Rectal smooth muscle tissue (tissue), 1 donor: ENCODE results near the gene WNT9B.

Experiments
- H3K27ac ChIP-seq: one replicate; pipeline ENCODE4 v1.7.0; 2013; ENCODE audit warnings: low read depth, low read length, inconsistent platforms
- H3K27me3 ChIP-seq: one replicate; pipeline ENCODE4 v1.7.0; 2013; ENCODE audit warnings: low read length; ENCODE audit not compliant: control insufficient read depth, insufficient read depth
- H3K36me3 ChIP-seq: one replicate; pipeline ENCODE4 v1.7.0; 2013; ENCODE audit warnings: low read length; ENCODE audit not compliant: control insufficient read depth, insufficient read depth
- H3K4me1 ChIP-seq: one replicate; pipeline ENCODE4 v1.7.0; 2013; ENCODE audit warnings: low read length; ENCODE audit not compliant: control insufficient read depth, insufficient read depth
- H3K4me3 ChIP-seq: one replicate; pipeline ENCODE4 v1.7.0; 2013; ENCODE audit warnings: low read length
- H3K9ac ChIP-seq: one replicate; pipeline ENCODE4 v1.7.0; 2013; ENCODE audit warnings: low read length

The WNT9B gene, protein sequence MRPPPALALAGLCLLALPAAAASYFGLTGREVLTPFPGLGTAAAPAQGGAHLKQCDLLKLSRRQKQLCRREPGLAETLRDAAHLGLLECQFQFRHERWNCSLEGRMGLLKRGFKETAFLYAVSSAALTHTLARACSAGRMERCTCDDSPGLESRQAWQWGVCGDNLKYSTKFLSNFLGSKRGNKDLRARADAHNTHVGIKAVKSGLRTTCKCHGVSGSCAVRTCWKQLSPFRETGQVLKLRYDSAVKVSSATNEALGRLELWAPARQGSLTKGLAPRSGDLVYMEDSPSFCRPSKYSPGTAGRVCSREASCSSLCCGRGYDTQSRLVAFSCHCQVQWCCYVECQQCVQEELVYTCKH

GRCh38 chr17:46851029-46851741, at the start of gene WNT9B:
Gene WNT9B, plus strand, starts transcription at chr17:46851583. Its CDS starts 56 bp downstream, at chr17:46851639.
- H3K36me3 ChIP-seq: no peaks in the 10 kb centered on the region
- H3K27ac ChIP-seq: no peak within 1 kb of the TSS
- no peak within 1 kb of the TSS for H3K9ac ChIP-seq
- H3K4me1 ChIP-seq: no peaks in the 10 kb centered on the region
- H3K27me3 ChIP-seq: peaks cover 25% of the 10 kb centered on the region
- H3K4me3 ChIP-seq: peak within 1 kb of the TSS; percentile 43

DNA sequence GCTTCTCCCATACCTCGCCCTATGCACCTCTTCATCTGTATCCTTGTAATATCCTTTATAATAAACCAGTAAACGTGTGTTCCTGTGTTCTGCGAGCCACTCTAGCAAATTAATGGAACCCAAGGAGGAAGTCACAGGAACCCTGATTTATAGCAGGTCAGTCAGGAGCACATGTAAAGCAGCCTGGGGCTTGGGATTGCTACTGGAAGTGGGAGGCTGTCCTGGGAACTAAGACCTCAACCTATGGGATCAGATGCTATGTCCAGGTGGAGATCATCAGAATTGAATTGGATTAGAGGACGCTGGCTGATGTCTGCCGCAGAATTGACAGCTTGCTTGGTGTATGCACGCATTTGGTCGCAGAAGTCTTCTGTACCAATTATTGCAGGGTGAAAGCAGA, 48.6 kb upstream of the WNT9B start:
- no peaks in the 10 kb centered on the region for H3K27me3 ChIP-seq
- no peak overlapping the region for H3K27ac ChIP-seq
- H3K4me1 ChIP-seq: no peaks in the 10 kb centered on the region
- no peaks in the 10 kb centered on the region for H3K36me3 ChIP-seq
- no peak overlapping the region for H3K4me3 ChIP-seq
- no peak overlapping the region for H3K9ac ChIP-seq

GRCh38 chr17:46803544-46803943, 47.8 kb upstream of the WNT9B start:
- H3K27me3 ChIP-seq: no peaks in the 10 kb centered on the region
- no peak overlapping the region for H3K9ac ChIP-seq
- H3K4me1 ChIP-seq: no peaks in the 10 kb centered on the region
- H3K36me3 ChIP-seq: no peaks in the 10 kb centered on the region
- H3K27ac ChIP-seq: no peak overlapping the region
- H3K4me3 ChIP-seq: no peak overlapping the region

GRCh38 chr17:46805771-46806170, 45.6 kb upstream of the WNT9B start:
- Histone ChIP-seq H3K27me3 (no peaks in the 10 kb centered on the region), H3K9ac (no peak overlapping the region), H3K4me3 (no peak overlapping the region), H3K36me3 (no peaks in the 10 kb centered on the region), H3K4me1 (no peaks in the 10 kb centered on the region), H3K27ac (no peak overlapping the region)

DNA sequence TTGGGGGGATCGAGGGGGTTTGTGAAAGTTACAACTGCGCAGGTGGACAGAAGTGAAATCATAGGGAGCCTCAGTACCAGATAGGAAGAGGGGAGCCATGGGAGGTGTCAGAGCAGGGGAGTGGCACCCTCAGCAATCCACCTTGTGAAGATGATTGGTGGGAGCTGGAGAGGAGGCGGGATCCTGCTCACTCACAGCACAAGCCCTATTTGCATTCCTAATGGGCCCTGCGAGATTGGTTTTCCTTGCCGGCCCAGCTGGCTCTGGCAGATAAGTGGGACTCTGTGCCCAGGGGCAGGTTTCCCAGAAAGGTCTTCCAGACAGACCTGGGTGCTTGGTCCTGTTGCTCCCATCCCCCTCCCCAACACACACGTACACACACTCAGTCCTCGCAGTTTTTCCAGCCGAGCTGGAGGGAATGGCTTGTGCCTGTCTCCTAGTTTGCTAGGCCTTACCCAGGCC, 42.2 kb upstream of the WNT9B start:
- Histone ChIP-seq H3K27me3 (peaks cover 7% of the 10 kb centered on the region), H3K4me1 (peaks cover 3% of the 10 kb centered on the region), H3K4me3 (no peak overlapping the region), H3K36me3 (no peaks in the 10 kb centered on the region), H3K27ac (no peak overlapping the region), H3K9ac (no peak overlapping the region)

DNA sequence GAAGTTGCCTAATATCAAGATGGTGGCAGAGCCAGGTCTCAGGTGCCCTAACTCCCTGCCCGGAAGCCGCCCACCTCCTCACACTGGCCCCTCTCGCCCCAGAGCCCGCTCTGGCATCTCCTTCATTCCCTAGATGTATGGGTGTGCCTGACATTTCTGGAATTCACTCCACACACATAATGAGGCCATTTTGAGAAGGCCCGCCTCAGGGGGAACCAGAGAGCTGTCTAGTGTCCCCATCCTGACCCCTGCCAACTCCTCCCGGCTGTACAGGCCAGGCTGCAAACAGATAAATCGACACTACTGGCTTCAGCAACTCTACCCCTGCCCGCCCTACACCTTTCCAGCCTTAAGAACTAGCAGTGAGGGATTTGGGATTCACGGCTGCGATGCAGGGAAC, 40.5 kb upstream of the WNT9B start:
- Histone ChIP-seq H3K27ac (no peak overlapping the region), H3K4me3 (no peak overlapping the region), H3K9ac (no peak overlapping the region)

DNA sequence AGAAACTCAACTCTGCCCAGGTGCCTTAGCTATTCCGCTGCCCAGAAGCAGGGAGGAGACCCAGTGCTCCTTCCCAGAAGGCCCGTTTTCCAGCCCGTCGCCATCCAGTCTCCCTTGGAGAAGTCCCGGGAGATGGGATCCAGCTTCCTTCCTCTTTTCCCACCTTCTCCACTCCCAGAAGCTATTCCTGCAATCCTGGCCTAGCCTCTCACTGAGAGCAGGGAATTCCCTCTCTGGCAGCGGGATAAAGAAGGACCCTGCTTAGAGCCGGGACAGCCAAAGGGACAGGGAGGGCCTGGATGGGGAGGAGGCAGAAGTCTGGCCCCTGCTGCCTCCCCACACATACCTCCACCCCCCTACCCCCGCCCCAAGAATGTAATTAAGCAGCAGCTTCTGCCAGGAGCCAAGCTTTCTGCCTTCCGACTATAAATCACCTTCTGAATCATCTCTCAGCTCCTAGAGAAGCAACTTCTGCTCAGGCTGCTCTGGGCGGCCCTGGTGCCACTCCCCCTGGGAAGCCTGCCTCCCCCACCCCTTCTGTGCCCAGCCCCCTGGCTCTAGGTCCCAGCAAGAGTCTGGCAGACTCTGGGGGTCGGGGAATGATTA, 39.3 kb upstream of the WNT9B start:
- H3K27me3 ChIP-seq: peaks cover 14% of the 10 kb centered on the region
- H3K9ac ChIP-seq: no peak overlapping the region
- no peak overlapping the region for H3K27ac ChIP-seq
- H3K36me3 ChIP-seq: no peaks in the 10 kb centered on the region
- H3K4me1 ChIP-seq: peaks cover 3% of the 10 kb centered on the region
- H3K4me3 ChIP-seq: no peak overlapping the region

More for the DNA sequence above, 40.5 kb upstream of the WNT9B start:
- peaks cover 3% of the 10 kb centered on the region for H3K4me1 ChIP-seq
- no peaks in the 10 kb centered on the region for H3K36me3 ChIP-seq
- H3K27me3 ChIP-seq: peaks cover 7% of the 10 kb centered on the region

DNA sequence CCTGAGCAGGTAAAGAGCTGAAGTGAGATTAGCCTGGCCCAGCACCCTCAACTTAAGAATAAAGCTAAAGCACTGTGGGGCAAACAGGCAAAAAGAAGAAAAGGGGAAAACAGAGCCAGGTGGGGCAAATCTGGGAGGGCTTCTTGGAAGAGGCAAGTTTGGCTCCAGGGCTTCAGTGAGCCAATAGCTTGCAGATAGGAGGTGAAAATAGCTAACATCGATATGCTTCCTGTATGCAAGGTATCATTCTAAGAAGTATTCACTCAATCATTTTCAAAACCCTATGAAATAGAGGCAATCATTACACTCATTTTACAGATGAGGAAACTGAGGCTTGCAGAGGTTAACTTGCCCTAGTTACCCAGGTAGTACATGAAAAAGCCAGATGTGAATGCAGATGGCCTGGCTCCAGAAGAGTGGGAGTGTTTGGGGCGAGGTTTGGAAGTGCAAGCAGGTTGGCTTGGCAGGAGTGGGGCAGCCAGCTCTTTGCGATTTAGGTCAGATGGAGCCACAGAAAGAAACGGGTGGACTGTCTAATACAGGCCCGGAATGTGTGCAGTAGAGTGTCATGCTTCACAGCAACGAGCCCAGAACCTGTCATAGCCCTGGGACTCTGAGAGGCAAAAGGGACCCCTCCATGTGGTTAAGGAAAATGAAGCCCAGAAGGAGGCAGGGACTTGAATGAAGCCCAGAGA, 38.6 kb upstream of the WNT9B start:
- Histone ChIP-seq H3K27ac (no peak overlapping the region), H3K27me3 (peaks cover 18% of the 10 kb centered on the region), H3K9ac (no peak overlapping the region), H3K4me1 (peaks cover 3% of the 10 kb centered on the region), H3K4me3 (no peak overlapping the region), H3K36me3 (no peaks in the 10 kb centered on the region)

DNA sequence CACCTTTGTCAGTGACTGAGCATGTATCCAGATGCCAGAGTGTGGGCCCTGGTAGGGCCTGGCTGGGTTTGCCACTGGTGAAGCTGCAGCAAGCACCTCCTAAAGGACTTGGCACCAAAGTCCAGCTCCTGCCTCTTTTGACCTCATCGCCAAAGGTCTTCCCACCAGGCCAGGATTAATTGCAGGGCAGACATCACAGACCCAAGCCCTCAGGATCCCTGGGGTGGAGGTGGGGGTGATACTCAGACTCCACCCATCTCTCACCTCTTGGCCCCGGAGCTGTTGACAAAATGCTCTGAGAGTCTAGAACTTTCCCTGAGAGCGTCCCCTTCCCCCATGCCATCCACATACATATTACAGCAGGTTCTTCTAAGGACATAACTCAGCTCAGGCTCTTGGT, 37.5 kb upstream of the WNT9B start:
- H3K4me3 ChIP-seq: no peak overlapping the region
- peaks cover 4% of the 10 kb centered on the region for H3K4me1 ChIP-seq
- H3K27me3 ChIP-seq: peaks cover 21% of the 10 kb centered on the region
- H3K27ac ChIP-seq: no peak overlapping the region
- no peak overlapping the region for H3K9ac ChIP-seq
- H3K36me3 ChIP-seq: no peaks in the 10 kb centered on the region

DNA sequence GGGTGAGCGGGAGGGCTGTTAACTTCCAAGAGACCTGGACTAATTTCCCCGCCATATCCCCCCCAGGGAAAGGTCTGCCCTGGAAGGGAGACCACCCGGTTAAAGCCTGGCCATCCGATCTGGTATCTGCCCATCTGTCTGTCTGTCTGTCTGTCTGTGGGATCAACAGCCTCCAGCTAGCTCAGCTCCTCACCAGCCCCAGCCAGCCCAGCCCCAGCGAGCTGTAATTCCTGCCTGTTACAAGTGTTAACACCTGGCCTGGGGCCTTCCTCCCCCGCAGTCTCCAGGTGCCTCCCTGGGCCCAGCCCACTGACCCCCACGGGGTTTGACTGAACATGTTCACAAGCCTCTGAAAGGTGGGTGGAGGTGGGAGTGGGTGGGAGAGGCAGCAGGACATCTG, 36.9 kb upstream of the WNT9B start:
- H3K27me3 ChIP-seq: peaks cover 24% of the 10 kb centered on the region
- H3K27ac ChIP-seq: no peak overlapping the region
- H3K9ac ChIP-seq: no peak overlapping the region
- peaks cover 5% of the 10 kb centered on the region for H3K4me1 ChIP-seq
- no peak overlapping the region for H3K4me3 ChIP-seq
- no peaks in the 10 kb centered on the region for H3K36me3 ChIP-seq

DNA sequence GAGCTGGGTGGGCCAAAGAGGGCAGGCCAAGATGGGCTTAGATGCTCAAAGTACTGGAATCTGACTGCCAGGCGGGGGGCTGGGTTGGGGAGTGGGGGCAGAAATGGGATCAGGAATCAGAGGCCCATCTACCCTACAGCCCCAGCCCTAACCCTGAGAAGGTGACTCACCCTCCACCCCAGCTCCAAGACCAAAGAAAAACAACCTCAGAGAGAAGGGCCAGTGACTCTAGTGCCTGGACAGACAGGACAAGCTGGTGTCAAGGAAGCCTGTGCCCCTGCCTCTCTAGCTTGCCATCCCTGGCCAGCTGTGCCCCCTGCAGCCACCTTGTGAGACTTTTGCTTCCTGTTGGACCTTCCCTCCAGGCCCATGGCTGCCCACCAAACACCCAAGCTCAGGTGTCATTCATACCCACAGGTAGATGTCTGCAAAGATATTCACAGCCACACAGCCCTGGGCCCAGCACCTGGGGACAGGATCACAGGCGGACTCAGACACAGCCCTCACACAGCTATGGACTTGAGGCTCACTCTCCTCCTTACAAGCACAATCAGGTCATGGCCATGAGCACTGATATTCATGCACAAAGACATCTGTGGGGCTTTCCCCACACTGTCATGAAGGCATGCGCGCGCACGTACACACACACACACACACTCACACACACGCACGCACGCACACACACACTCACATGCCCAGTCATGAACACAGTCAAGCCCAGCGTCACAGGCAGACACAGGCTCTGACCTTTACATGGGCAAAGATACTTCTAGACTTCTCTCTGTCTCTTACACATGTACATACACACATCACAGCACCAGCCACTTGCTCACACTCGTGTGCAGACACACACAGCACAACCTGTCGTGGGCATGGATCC, 35.7 kb upstream of the WNT9B start:
- Histone ChIP-seq H3K36me3 (no peaks in the 10 kb centered on the region), H3K9ac (no peak overlapping the region), H3K4me1 (peaks cover 5% of the 10 kb centered on the region), H3K4me3 (no peak overlapping the region), H3K27me3 (peaks cover 37% of the 10 kb centered on the region), H3K27ac (no peak overlapping the region)
